Memory B cell (primary cell): ENCODE measurements around the gene SVIL.
"Not testable (repeated sequence)": the region's sequence is repeated elsewhere in the genome, so short reads cannot be mapped to it uniquely, and the experiment has no call there.

ENCODE experiments used
- ATAC-seq: fragments of 150-1000 bp; cut with Tn5 transposase; 2 replicates; pipeline ENCODE4 v1.10.0; 2021; ENCODE audit warnings: low read depth, mild to moderate bottlenecking, moderate library complexity
- DNase-seq, 2 donors: peaks; one replicate each; pipeline ENCODE4 v3.0.0; 2022; ENCODE audit warnings: low spot score in 2 of 2
- H3K27ac Mint-ChIP-seq: one replicate; pipeline ENCODE4 v1.8.0; 2022; ENCODE audit warnings: mild to moderate bottlenecking, moderate library complexity, mixed read lengths
- H3K27me3 Mint-ChIP-seq: one replicate; pipeline ENCODE4 v1.8.0; 2022; ENCODE audit warnings: mixed read lengths
- H3K36me3 Mint-ChIP-seq: one replicate; pipeline ENCODE4 v1.8.0; 2022; ENCODE audit warnings: mild to moderate bottlenecking, mixed read lengths
- H3K4me1 Mint-ChIP-seq: one replicate; pipeline ENCODE4 v1.8.0; 2022; ENCODE audit warnings: mixed read lengths
- H3K4me3 Mint-ChIP-seq: one replicate; pipeline ENCODE4 v1.8.0; 2022; ENCODE audit warnings: mild to moderate bottlenecking, moderate library complexity, mixed read lengths
- H3K9me3 Mint-ChIP-seq: one replicate; pipeline ENCODE4 v1.8.0; 2022; ENCODE audit warnings: mixed read lengths

The SVIL gene

GRCh38 chr10:29643771-29644501, 9.2 kb upstream of the SVIL start:
- no peak overlapping the region for H3K27ac Mint-ChIP-seq
- DNase-seq (no peak), ATAC-seq (no peak)
- H3K9me3 Mint-ChIP-seq: no peaks in the 10 kb centered on the region
- no peaks in the 10 kb centered on the region for H3K36me3 Mint-ChIP-seq
- no peak overlapping the region for H3K4me3 Mint-ChIP-seq
- H3K4me1 Mint-ChIP-seq: peaks cover 7% of the 10 kb centered on the region
- H3K27me3 Mint-ChIP-seq: no peaks in the 10 kb centered on the region

- H3K9me3 Mint-ChIP-seq: no peaks in the 10 kb centered on the region
- H3K4me1 Mint-ChIP-seq: peaks cover 7% of the 10 kb centered on the region
- H3K27me3 Mint-ChIP-seq: no peaks in the 10 kb centered on the region
- H3K4me3 Mint-ChIP-seq: no peak overlapping the region
- H3K27ac Mint-ChIP-seq: no peak overlapping the region
- no peak for DNase-seq
- H3K36me3 Mint-ChIP-seq: no peaks in the 10 kb centered on the region
- ATAC-seq: no peak
Observed at GRCh38 chr10:29642990-29643389, 8.2 kb upstream of the SVIL start.

- no peaks in the 10 kb centered on the region for H3K9me3 Mint-ChIP-seq
- DNase-seq (no peak), ATAC-seq (no peak)
- H3K27ac Mint-ChIP-seq: no peak overlapping the region
- H3K27me3 Mint-ChIP-seq: no peaks in the 10 kb centered on the region
- peaks cover 2% of the 10 kb centered on the region for H3K4me1 Mint-ChIP-seq
- H3K36me3 Mint-ChIP-seq: no peaks in the 10 kb centered on the region
- no peak overlapping the region for H3K4me3 Mint-ChIP-seq
Observed at GRCh38 chr10:29637537-29637936, 2.8 kb upstream of the SVIL start.

DNA sequence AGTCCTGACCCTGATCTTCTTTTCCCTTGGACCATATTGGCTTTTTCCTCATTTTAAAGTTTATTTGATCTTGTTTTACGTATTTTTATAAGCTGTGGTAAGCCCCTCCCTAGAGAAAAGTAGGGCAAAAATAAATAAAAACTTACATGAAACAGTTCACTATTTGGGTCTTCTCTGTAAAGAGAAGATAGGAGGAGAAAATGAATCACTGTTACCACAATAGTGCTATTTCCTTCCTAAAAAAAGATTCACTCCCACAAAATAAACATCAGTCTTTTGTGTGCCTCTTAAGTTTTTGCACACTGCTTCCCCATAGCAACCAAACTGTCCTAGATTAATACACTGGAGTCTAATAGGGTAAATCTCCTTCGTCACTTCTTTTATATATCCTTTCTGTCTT, 1.4 kb upstream of the SVIL start:
- no peak for ATAC-seq
- Mint-ChIP-seq H3K27me3 (no peaks in the 10 kb centered on the region), H3K4me1 (peaks cover 2% of the 10 kb centered on the region), H3K9me3 (no peaks in the 10 kb centered on the region), H3K36me3 (no peaks in the 10 kb centered on the region), H3K27ac (peak overlapping the region; percentile 3), H3K4me3 (no peak overlapping the region)
- no peak for DNase-seq

DNA sequence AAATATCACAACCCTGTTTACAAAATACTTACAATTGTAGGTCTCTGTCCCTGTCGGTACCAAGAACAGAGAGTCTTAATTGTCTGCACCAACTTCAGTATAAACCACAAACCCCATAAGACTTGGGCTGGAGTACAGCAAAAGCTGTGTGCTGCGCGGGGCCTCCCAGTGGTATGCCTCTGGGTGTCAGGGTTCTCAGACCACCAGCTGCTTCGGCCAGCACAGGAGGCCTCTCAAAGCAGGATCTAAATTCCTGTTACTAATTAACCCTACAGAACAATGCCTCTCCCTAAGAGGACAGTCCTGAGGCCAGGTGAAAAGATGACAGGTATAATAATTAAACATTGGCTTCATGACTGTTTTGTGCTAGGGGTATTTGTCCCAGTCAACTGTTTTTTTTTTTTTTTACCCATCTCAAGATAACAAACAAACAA, 957 bp upstream of the SVIL start:
- Mint-ChIP-seq H3K9me3 (no peaks in the 10 kb centered on the region), H3K36me3 (peaks cover 2% of the 10 kb centered on the region), H3K4me3 (no peak overlapping the region), H3K27ac (no peak overlapping the region), H3K27me3 (peaks cover 2% of the 10 kb centered on the region), H3K4me1 (peaks cover 2% of the 10 kb centered on the region)
- DNase-seq (no peak), ATAC-seq (no peak)

DNA sequence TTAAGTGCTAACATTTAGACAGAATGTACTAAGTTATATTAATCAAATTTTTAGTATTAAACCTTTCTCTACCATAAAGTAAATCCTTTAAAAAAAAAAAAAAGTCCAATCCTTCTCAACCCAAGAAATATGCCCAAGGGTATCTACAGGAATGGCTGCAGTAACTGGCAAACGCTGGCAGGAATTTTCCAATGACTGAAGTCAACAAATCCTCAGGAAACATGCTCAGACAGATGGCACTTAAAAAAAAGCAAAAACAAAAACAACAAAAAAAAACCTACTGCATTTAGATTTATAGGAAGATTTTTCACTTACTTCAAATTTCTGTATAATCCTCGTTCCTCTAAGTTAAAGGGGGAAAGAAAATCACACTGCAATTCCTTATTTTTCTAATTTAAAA, 666 bp downstream of the SVIL start:
- Mint-ChIP-seq H3K27me3 (peaks cover 2% of the 10 kb centered on the region), H3K27ac (no peak overlapping the region), H3K4me1 (peaks cover 2% of the 10 kb centered on the region), H3K9me3 (no peaks in the 10 kb centered on the region), H3K36me3 (peaks cover 2% of the 10 kb centered on the region), H3K4me3 (no peak overlapping the region)
- ATAC-seq: no peak
- DNase-seq: no peak

DNA sequence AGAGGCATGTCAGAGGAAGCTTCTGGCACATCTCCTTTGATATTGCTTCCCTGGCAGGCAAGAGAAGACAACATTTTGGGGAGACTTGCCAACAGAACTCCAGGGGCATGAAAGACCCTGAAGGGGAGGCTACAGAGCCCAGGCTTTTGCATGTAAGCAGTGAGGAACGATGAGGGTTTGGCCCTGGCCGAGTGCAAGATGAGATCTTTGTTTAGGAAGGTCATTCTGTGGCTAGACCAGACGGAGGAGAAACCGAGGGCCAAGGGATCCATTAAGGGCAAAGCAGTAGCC, 3.8 kb downstream of the SVIL start:
- Mint-ChIP-seq H3K4me1 (peaks cover 2% of the 10 kb centered on the region), H3K9me3 (no peaks in the 10 kb centered on the region), H3K36me3 (peaks cover 2% of the 10 kb centered on the region), H3K4me3 (no peak overlapping the region), H3K27ac (no peak overlapping the region), H3K27me3 (peaks cover 2% of the 10 kb centered on the region)
- no peak for ATAC-seq
- no peak for DNase-seq

DNA sequence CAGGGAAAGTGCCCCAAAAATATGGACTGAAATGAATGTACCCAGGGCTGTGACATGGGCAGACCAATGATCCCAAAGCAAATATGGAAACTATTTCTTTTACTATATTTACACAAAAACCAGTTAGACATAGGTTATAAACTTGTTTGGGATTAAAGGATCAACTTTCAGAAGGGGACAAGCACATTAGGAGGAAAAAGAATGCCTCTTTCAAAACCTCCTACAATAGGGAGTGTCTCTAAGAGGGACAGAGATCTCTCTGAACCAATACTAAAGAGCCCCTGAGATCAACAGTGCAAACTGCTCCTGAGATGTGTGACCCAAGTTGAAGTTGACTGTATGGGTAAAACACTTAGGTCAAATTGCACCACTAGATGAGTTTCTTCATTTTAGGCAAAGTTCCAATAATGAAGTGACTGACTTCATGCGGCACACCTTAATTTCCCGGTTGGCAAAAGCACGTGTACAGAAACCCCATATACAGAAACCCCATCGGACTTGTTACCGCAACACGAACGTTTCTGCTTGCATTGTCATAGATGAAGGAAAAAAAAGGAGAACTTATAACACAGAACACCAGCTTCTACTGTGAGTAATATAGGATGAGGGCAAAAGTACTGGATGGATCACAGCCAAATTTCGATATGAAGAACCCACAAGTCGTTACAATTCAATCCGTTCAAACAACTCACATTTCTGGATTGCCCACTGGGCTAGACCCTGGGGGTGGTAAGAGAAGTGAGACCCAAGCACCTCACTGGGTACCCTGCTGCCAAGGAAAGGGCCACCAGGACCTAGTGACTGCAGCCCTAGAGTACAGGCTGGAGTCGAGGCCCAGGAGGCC, 4.3 kb downstream of the SVIL start:
- DNase-seq (no peak), ATAC-seq (no peak)
- H3K27ac Mint-ChIP-seq: no peak overlapping the region
- H3K36me3 Mint-ChIP-seq: peaks cover 2% of the 10 kb centered on the region
- no peak overlapping the region for H3K4me3 Mint-ChIP-seq
- H3K27me3 Mint-ChIP-seq: peaks cover 2% of the 10 kb centered on the region
- peaks cover 1% of the 10 kb centered on the region for H3K9me3 Mint-ChIP-seq
- H3K4me1 Mint-ChIP-seq: peaks cover 2% of the 10 kb centered on the region

- no peak overlapping the region for H3K27ac Mint-ChIP-seq
- peaks cover 1% of the 10 kb centered on the region for H3K9me3 Mint-ChIP-seq
- H3K27me3 Mint-ChIP-seq: peaks cover 2% of the 10 kb centered on the region
- H3K4me3 Mint-ChIP-seq: no peak overlapping the region
- H3K4me1 Mint-ChIP-seq: peaks cover 2% of the 10 kb centered on the region
- no peak for DNase-seq
- ATAC-seq: no peak
- peaks cover 2% of the 10 kb centered on the region for H3K36me3 Mint-ChIP-seq
Observed at GRCh38 chr10:29628912-29629526, 5.8 kb downstream of the SVIL start.

GRCh38 chr10:29628311-29628710, 6.5 kb downstream of the SVIL start:
- H3K27ac Mint-ChIP-seq: no peak overlapping the region
- no peak overlapping the region for H3K4me3 Mint-ChIP-seq
- peaks cover 2% of the 10 kb centered on the region for H3K27me3 Mint-ChIP-seq
- H3K36me3 Mint-ChIP-seq: peaks cover 2% of the 10 kb centered on the region
- no peak for ATAC-seq
- no peak for DNase-seq
- peaks cover 1% of the 10 kb centered on the region for H3K9me3 Mint-ChIP-seq
- H3K4me1 Mint-ChIP-seq: peaks cover 2% of the 10 kb centered on the region

DNA sequence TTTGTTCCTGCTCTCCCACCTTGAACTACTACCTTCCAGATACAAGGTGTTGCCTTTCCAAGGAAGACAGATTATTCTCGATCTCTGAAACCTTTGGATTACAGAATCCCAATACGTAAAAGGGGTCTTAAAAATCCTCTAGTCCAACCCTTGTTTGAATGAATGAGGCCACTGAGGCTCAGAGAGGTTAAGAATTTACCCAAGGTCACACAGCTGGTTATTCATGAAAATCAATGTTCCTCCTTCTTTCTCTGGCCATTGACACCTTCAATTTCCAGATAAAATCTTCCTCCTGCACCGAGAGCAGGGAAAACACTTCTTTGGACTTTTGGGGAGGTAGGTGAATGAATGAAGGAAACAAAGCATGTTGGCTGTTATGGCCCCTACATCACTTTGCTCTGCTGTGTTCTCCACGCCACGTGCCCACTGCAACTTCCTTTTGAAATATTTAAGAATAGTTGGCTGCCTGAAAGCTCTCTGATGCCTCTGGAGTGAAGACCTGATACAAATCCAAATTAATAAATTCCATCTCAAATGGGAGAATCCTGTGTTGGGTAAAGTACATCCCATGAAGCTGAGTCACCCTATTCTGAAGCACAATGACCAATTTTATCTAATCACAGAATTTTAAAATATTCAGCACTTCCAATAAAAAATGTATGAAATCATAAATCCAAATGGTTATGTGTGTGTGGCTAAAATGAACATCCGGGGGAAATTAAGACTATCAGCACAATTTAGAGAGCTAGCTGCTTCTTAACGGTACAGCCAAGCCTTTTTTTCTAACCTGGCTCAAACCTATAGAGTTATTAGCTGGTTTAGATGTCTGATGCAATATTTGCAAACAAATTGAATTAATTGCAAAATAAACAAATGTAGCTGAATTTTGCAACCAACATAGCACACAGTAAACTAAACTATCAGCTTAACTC, 7.3 kb downstream of the SVIL start:
- Mint-ChIP-seq H3K4me3 (no peak overlapping the region), H3K27me3 (peaks cover 2% of the 10 kb centered on the region)

DNA sequence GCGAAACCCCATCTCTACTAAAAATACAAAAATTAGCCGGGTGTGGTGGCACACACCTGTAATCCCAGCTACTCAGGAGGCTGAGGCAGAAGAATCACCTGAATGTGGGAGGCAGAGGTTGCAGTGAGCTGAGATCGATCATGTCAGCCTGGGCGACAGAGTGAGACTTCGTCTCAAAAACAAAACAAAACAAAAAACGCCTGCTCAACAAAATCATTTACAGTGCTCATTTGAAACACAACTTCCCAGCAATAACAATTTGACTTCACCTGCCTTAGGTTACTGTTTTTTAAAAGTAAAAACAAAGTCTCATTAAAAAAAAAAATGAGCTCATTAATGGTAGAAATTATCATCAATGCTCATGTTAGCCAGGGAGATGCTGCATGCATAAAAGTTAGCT, 10.4 kb downstream of the SVIL start:
- not testable (repeated sequence) for H3K27ac Mint-ChIP-seq, H3K9me3 Mint-ChIP-seq, H3K4me3 Mint-ChIP-seq, H3K27me3 Mint-ChIP-seq, DNase-seq, ATAC-seq, H3K36me3 Mint-ChIP-seq, H3K4me1 Mint-ChIP-seq

More for the DNA sequence above, 7.3 kb downstream of the SVIL start:
- DNase-seq (no peak), ATAC-seq (no peak)
- H3K4me1 Mint-ChIP-seq: no peaks in the 10 kb centered on the region
- H3K9me3 Mint-ChIP-seq: peaks cover 1% of the 10 kb centered on the region
- H3K27ac Mint-ChIP-seq: no peak overlapping the region
- peaks cover 2% of the 10 kb centered on the region for H3K36me3 Mint-ChIP-seq

GRCh38 chr10:29623797-29624196, 11.0 kb downstream of the SVIL start:
- H3K4me3 Mint-ChIP-seq: no peak overlapping the region
- no peaks in the 10 kb centered on the region for H3K36me3 Mint-ChIP-seq
- DNase-seq: no peak

More at GRCh38 chr10:29623797-29624196, 11.0 kb downstream of the SVIL start:
- no peaks in the 10 kb centered on the region for H3K27me3 Mint-ChIP-seq
- H3K9me3 Mint-ChIP-seq: peaks cover 1% of the 10 kb centered on the region
- H3K4me1 Mint-ChIP-seq: no peaks in the 10 kb centered on the region
- H3K27ac Mint-ChIP-seq: no peak overlapping the region
- no peak for ATAC-seq
